GM21737 (cell line): ENCODE measurements around the gene NRBP1.
A peak's percentile ranks its signal among the peaks of the same experiment; 100 is the strongest.

Experiments used
- ATAC-seq: cut with Tn5 transposase; IDR thresholded peaks from one replicate; pipeline ENCODE4 v1.9.1; 2021; ENCODE audit warnings: mild to moderate bottlenecking, moderate library complexity; ENCODE audit not compliant: unreplicated experiment

Gene NRBP1

GRCh38 chr2:27489498-27490397 lies 61.3 kb downstream of the NRBP1 start, which contains the start of gene IFT172:
Gene IFT172 (minus strand): TSS chr2:27489743. CDS start chr2:27489653, 90 bp downstream.
- peak; percentile 92 for ATAC-seq
